GM18520 (cell line): Measurements from ENCODE around the gene PPP2CA.
A peak's percentile ranks its signal among the peaks of the same experiment; 100 is the strongest.
"Not testable (repeated sequence)": the region's sequence is repeated elsewhere in the genome, so short reads cannot be mapped to it uniquely, and the experiment has no call there.

Source experiments
- ATAC-seq: cut with Tn5 transposase; IDR thresholded peaks from one replicate; pipeline ENCODE4 v1.9.1; 2021; ENCODE audit not compliant: unreplicated experiment

PPP2CA gene

GRCh38 chr5:134203630-134204029 lies 22.2 kb downstream of the PPP2CA start:
- no peak for ATAC-seq

- ATAC-seq: no peak
Measured at GRCh38 chr5:134195666-134196065, 30.2 kb downstream of the PPP2CA start.

- ATAC-seq: no peak
Measured at GRCh38 chr5:134189031-134189430, 36.8 kb downstream of the PPP2CA start.

GRCh38 chr5:134188092-134188491 lies 37.8 kb downstream of the PPP2CA start:
- ATAC-seq: no peak

- ATAC-seq: no peak
Measured at GRCh38 chr5:134184155-134185135, 41.4 kb downstream of the PPP2CA start.

- ATAC-seq: no peak
Measured at GRCh38 chr5:134183481-134183880, 42.4 kb downstream of the PPP2CA start.

GRCh38 chr5:134178096-134178419 lies 47.8 kb downstream of the PPP2CA start:
- ATAC-seq: no peak

GRCh38 chr5:134177369-134178095 lies 48.3 kb downstream of the PPP2CA start:
- ATAC-seq: no peak

GRCh38 chr5:134176511-134177368 lies 49.1 kb downstream of the PPP2CA start, which contains the start of gene SKP1:
Gene SKP1, minus strand, starts transcription at chr5:134176950. Its CDS starts 2,928 bp downstream, at chr5:134174022.
- ATAC-seq: peak; percentile 64

GRCh38 chr5:134175921-134176510 lies 49.9 kb downstream of the PPP2CA start:
- no peak for ATAC-seq

- no peak for ATAC-seq
Measured at GRCh38 chr5:134174841-134175839, 50.7 kb downstream of the PPP2CA start.

GRCh38 chr5:134171972-134172371 lies 53.9 kb downstream of the PPP2CA start:
- no peak for ATAC-seq

- no peak for ATAC-seq
Measured at GRCh38 chr5:134162592-134162991, 63.3 kb downstream of the PPP2CA start.

- ATAC-seq: no peak
Measured at GRCh38 chr5:134161513-134162395, 64.1 kb downstream of the PPP2CA start.

- no peak for ATAC-seq
Measured at GRCh38 chr5:134153657-134154056, 72.2 kb downstream of the PPP2CA start.

- no peak for ATAC-seq
Measured at GRCh38 chr5:134153241-134153640, 72.6 kb downstream of the PPP2CA start.

GRCh38 chr5:134152173-134152832 lies 73.6 kb downstream of the PPP2CA start:
- ATAC-seq: not testable (repeated sequence)

- ATAC-seq: no peak
Measured at GRCh38 chr5:134151723-134152122, 74.2 kb downstream of the PPP2CA start.
